ENCODE data around the gene APLP1. TPM values are rescaled to one million over a fixed set of nuclear protein-coding genes. Genes with fewer than 3 reads are reported as not detected.

APLP1 gene
- polyA plus RNA-seq, 1 donor (not counting 4 experiments of a cell fraction or from before 2014, with no cell fraction given): 0.50 TPM

- no peaks in the 10 kb centered on the region for H3K79me2 ChIP-seq (ENCODE audit: control insufficient read depth, insufficient read depth, low read length)
- dilution Hi-C loops (cut with MboI; ENCODE audit: extremely low pct_ligation_motif_present, low sequenced_read_pairs): no loop called here
- H4K20me1 ChIP-seq (ENCODE audit: control insufficient read depth, extremely low read depth, insufficient read depth, low read length): no peaks in the 10 kb centered on the region
- H3K27ac ChIP-seq (ENCODE audit: control insufficient read depth, insufficient read depth, low read length): no peak overlapping the region
- H3K9me3 ChIP-seq (ENCODE audit: control insufficient read depth, low read depth, low read length): no peaks in the 10 kb centered on the region
- no peak overlapping the region for H3K9ac ChIP-seq (ENCODE audit: control insufficient read depth, extremely low read depth, insufficient read depth, low read length)
- H3K27me3 ChIP-seq (ENCODE audit: control insufficient read depth, extremely low read depth, insufficient read depth, low read length): peaks cover 19% of the 10 kb centered on the region
- DNase-seq (ENCODE audit: low read depth, low spot score): no peak
- FAIRE-seq: no peak
- H3K4me1 ChIP-seq (ENCODE audit: control insufficient read depth, extremely low read depth, insufficient read depth, low read length): peaks cover 3% of the 10 kb centered on the region
- H2AFZ ChIP-seq (ENCODE audit: control insufficient read depth, low read length): no peak overlapping the region
- TF ChIP-seq, protein P1, sequence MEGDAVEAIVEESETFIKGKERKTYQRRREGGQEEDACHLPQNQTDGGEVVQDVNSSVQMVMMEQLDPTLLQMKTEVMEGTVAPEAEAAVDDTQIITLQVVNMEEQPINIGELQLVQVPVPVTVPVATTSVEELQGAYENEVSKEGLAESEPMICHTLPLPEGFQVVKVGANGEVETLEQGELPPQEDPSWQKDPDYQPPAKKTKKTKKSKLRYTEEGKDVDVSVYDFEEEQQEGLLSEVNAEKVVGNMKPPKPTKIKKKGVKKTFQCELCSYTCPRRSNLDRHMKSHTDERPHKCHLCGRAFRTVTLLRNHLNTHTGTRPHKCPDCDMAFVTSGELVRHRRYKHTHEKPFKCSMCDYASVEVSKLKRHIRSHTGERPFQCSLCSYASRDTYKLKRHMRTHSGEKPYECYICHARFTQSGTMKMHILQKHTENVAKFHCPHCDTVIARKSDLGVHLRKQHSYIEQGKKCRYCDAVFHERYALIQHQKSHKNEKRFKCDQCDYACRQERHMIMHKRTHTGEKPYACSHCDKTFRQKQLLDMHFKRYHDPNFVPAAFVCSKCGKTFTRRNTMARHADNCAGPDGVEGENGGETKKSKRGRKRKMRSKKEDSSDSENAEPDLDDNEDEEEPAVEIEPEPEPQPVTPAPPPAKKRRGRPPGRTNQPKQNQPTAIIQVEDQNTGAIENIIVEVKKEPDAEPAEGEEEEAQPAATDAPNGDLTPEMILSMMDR (optimal IDR thresholded peaks at IDR 0.05 in 1 of 3, IDR thresholded peaks at IDR 0.05 in 1 of 3, conservative IDR thresholded peaks at IDR 0.05 in 1 of 3; ENCODE audit: extremely low read depth in 1 of 3, insufficient read depth in 2 of 3, low read length in 3 of 3): no peak
- no peak for TF ChIP-seq EZH2 (IDR thresholded peaks at IDR 0.05; ENCODE audit: low read length)
- H3K36me3 ChIP-seq (ENCODE audit: control insufficient read depth in 2 of 2, extremely low read depth in 1 of 2, insufficient read depth in 2 of 2, low read length in 2 of 2): no peaks in the 10 kb centered on the region
- no peak overlapping the region for H3K4me3 ChIP-seq (ENCODE audit: control insufficient read depth in 2 of 3, extremely low read depth in 1 of 3, insufficient read depth in 2 of 3, low read depth in 1 of 3, low read length in 3 of 3)
- H3K4me2 ChIP-seq (ENCODE audit: control insufficient read depth, extremely low read depth, insufficient read depth, low read depth, low read length): no peak overlapping the region
- no peaks in the 10 kb centered on the region for H3K9me1 ChIP-seq (ENCODE audit: control insufficient read depth, extremely low read depth, insufficient read depth, low read length)
Measured at GRCh38 chr19:35872180-35872579, 3.8 kb downstream of the APLP1 start.

GRCh38 chr19:35874392-35874930 lies 6.1 kb downstream of the APLP1 start:
- no peaks in the 10 kb centered on the region for H3K9me1 ChIP-seq (ENCODE audit: control insufficient read depth, extremely low read depth, insufficient read depth, low read length)
- H3K79me2 ChIP-seq (ENCODE audit: control insufficient read depth, insufficient read depth, low read length): no peaks in the 10 kb centered on the region
- no peaks in the 10 kb centered on the region for H3K36me3 ChIP-seq (ENCODE audit: control insufficient read depth in 2 of 2, extremely low read depth in 1 of 2, insufficient read depth in 2 of 2, low read length in 2 of 2)
- no peak overlapping the region for H3K4me2 ChIP-seq (ENCODE audit: control insufficient read depth, extremely low read depth, insufficient read depth, low read depth, low read length)
- DNase-seq (ENCODE audit: low read depth, low spot score) (no peak), FAIRE-seq (no peak)
- no peaks in the 10 kb centered on the region for H3K9me3 ChIP-seq (ENCODE audit: control insufficient read depth, low read depth, low read length)
- no peak overlapping the region for H3K4me3 ChIP-seq (ENCODE audit: control insufficient read depth in 2 of 3, extremely low read depth in 1 of 3, insufficient read depth in 2 of 3, low read depth in 1 of 3, low read length in 3 of 3)
- H3K27ac ChIP-seq (ENCODE audit: control insufficient read depth, insufficient read depth, low read length): no peak overlapping the region
- H4K20me1 ChIP-seq (ENCODE audit: control insufficient read depth, extremely low read depth, insufficient read depth, low read length): peaks cover 2% of the 10 kb centered on the region
- peaks cover 2% of the 10 kb centered on the region for H3K4me1 ChIP-seq (ENCODE audit: control insufficient read depth, extremely low read depth, insufficient read depth, low read length)
- dilution Hi-C loops (cut with MboI; ENCODE audit: extremely low pct_ligation_motif_present, low sequenced_read_pairs): no loop called here
- TF ChIP-seq EZH2 (IDR thresholded peaks at IDR 0.05; ENCODE audit: low read length): no peak
- TF ChIP-seq, protein P1 (optimal IDR thresholded peaks at IDR 0.05 in 1 of 3, IDR thresholded peaks at IDR 0.05 in 1 of 3, conservative IDR thresholded peaks at IDR 0.05 in 1 of 3; ENCODE audit: extremely low read depth in 1 of 3, insufficient read depth in 2 of 3, low read length in 3 of 3): no peak
- no peak overlapping the region for H3K9ac ChIP-seq (ENCODE audit: control insufficient read depth, extremely low read depth, insufficient read depth, low read length)
- H3K27me3 ChIP-seq (ENCODE audit: control insufficient read depth, extremely low read depth, insufficient read depth, low read length): peaks cover 8% of the 10 kb centered on the region
- no peak overlapping the region for H2AFZ ChIP-seq (ENCODE audit: control insufficient read depth, low read length)

Data from keratinocyte (primary cell).